Measurements from ENCODE around the gene SPRYD3.

- TF ChIP-seq, protein P1, sequence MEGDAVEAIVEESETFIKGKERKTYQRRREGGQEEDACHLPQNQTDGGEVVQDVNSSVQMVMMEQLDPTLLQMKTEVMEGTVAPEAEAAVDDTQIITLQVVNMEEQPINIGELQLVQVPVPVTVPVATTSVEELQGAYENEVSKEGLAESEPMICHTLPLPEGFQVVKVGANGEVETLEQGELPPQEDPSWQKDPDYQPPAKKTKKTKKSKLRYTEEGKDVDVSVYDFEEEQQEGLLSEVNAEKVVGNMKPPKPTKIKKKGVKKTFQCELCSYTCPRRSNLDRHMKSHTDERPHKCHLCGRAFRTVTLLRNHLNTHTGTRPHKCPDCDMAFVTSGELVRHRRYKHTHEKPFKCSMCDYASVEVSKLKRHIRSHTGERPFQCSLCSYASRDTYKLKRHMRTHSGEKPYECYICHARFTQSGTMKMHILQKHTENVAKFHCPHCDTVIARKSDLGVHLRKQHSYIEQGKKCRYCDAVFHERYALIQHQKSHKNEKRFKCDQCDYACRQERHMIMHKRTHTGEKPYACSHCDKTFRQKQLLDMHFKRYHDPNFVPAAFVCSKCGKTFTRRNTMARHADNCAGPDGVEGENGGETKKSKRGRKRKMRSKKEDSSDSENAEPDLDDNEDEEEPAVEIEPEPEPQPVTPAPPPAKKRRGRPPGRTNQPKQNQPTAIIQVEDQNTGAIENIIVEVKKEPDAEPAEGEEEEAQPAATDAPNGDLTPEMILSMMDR (IDR thresholded peaks at IDR 0.05; ENCODE audit: insufficient read depth, low read length, poor library complexity, severe bottlenecking): no peak
- TF ChIP-seq EZH2phosphoT487 (conservative IDR thresholded peaks at IDR 0.05; ENCODE audit: low read length): no peak
These were observed 24.9 kb downstream of the SPRYD3 start for GRCh38 chr12:53054112-53054878.
